Measurements from ENCODE around the gene RFX4.
"Not testable (repeated sequence)": the region's sequence is repeated elsewhere in the genome, so short reads cannot be mapped to it uniquely, and the experiment has no call there.

Gene RFX4

DNA sequence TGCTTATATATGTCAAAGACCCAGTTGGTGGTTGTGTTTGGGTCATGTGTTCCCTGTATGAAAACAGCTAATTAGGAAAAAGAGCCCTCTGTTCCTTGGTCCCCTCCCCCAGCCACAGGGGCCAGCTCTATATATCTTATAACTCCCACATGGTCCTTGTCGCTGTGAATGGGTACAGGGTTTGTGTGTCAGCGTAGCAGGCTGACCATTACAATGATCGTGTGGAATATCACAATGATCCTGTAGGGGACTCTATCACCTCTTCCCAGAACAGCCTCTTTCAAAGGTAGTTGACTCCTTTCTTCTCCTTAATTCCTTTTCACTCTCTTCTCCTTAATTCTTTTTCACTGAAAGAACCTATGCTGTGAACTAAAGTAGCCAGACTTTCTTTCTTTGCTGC, 140.0 kb downstream of the RFX4 start:
- Histone ChIP-seq H3K27me3 (ENCODE audit: control insufficient read depth in 1 of 2, insufficient read depth in 2 of 2, low read length in 2 of 2) (peaks cover 0 to 4% of the 10 kb centered on the region in 2 donors), H3K4me3 (ENCODE audit: low read depth in 1 of 2, low read length in 2 of 2) (no peak overlapping the region), H3K4me1 (ENCODE audit: insufficient read depth, low read length) (no peaks in the 10 kb centered on the region), H3K9ac (ENCODE audit: low read length) (no peak overlapping the region), H3K9me3 (ENCODE audit: low read length) (no peaks in the 10 kb centered on the region), H3K36me3 (ENCODE audit: insufficient read depth, low read length) (no peaks in the 10 kb centered on the region), H3K27ac (ENCODE audit: low read depth, low read length) (no peak overlapping the region)

DNA sequence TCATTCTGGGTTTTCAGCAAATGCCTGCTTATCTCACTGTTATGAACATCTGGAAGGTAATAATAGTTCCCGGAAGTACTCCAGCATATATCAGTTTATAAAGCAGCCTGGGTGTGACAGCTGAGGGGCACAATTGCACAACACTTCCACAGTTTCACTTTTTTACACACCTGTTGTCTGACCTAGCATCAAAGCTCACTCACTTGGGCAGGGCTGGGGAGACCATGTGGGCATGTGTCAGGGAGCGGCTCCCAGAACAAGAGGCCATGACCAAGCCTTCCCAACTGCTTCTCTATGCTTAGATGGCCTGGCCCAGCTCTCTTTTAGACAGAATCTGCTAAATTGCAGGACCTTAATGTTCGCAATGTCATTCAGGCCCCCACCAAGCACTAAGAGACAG, 140.6 kb downstream of the RFX4 start:
- no peaks in the 10 kb centered on the region for H3K9me3 ChIP-seq (ENCODE audit: low read length)
- H3K4me1 ChIP-seq (ENCODE audit: insufficient read depth, low read length) = no peaks in the 10 kb centered on the region
- H3K4me3 ChIP-seq (ENCODE audit: low read depth in 1 of 2, low read length in 2 of 2) = no peak overlapping the region
- peaks cover 0 to 4% of the 10 kb centered on the region in 2 donors for H3K27me3 ChIP-seq (ENCODE audit: control insufficient read depth in 1 of 2, insufficient read depth in 2 of 2, low read length in 2 of 2)
- H3K36me3 ChIP-seq (ENCODE audit: insufficient read depth, low read length) = no peaks in the 10 kb centered on the region
- no peak overlapping the region for H3K9ac ChIP-seq (ENCODE audit: low read length)
- H3K27ac ChIP-seq (ENCODE audit: low read depth, low read length) = no peak overlapping the region

DNA sequence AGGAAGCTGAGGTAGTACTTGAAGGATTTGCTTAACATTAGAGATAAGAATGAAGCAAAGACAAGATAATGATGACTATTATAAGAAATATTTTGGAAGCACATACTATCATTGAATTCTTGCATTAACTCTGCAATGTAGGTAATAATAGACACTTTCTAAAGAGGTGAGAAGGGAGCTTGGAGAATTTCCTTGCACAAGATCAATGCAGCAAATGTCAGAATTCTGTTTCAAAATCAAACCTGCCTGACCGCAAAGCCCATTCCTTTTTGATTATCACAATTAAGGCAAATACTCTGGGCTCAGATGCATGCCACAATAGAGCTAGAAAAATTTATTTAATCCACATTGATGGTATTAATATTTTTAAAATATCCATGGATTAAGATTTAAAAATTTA, 141.3 kb downstream of the RFX4 start:
- no peaks in the 10 kb centered on the region for H3K9me3 ChIP-seq (ENCODE audit: low read length)
- H3K4me3 ChIP-seq (ENCODE audit: low read depth in 1 of 2, low read length in 2 of 2) = no peak overlapping the region
- peaks cover 0 to 4% of the 10 kb centered on the region in 2 donors for H3K27me3 ChIP-seq (ENCODE audit: control insufficient read depth in 1 of 2, insufficient read depth in 2 of 2, low read length in 2 of 2)
- no peak overlapping the region for H3K27ac ChIP-seq (ENCODE audit: low read depth, low read length)
- H3K36me3 ChIP-seq (ENCODE audit: insufficient read depth, low read length) = no peaks in the 10 kb centered on the region
- H3K9ac ChIP-seq (ENCODE audit: low read length) = no peak overlapping the region
- H3K4me1 ChIP-seq (ENCODE audit: insufficient read depth, low read length) = no peaks in the 10 kb centered on the region

DNA sequence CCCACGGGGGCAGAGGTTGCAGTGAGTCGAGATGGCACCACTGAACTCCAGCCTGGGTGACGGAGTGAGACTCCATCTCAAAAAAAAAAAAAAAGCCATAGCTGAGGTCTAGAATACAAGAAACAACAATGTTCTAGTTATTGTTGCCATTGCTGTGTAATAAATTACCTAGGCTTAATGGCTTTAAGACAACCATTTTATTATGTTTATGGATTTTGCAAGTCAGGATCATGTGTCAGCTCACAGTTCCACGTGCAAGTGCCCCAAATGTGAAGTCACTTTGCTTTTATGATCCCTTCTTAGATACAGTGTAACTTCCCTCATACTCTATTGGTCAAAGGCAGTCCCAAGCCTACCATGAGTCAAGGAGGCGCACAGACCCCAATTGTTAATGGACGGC, 142.1 kb downstream of the RFX4 start:
- Histone ChIP-seq H3K27me3 (ENCODE audit: control insufficient read depth in 1 of 2, insufficient read depth in 2 of 2, low read length in 2 of 2) (no peaks in the 10 kb centered on the region), H3K9ac (ENCODE audit: low read length) (no peak overlapping the region), H3K27ac (ENCODE audit: low read depth, low read length) (no peak overlapping the region), H3K9me3 (ENCODE audit: low read length) (no peaks in the 10 kb centered on the region), H3K4me1 (ENCODE audit: insufficient read depth, low read length) (no peaks in the 10 kb centered on the region), H3K36me3 (ENCODE audit: insufficient read depth, low read length) (no peaks in the 10 kb centered on the region), H3K4me3 (ENCODE audit: low read depth in 1 of 2, low read length in 2 of 2) (no peak overlapping the region)

DNA sequence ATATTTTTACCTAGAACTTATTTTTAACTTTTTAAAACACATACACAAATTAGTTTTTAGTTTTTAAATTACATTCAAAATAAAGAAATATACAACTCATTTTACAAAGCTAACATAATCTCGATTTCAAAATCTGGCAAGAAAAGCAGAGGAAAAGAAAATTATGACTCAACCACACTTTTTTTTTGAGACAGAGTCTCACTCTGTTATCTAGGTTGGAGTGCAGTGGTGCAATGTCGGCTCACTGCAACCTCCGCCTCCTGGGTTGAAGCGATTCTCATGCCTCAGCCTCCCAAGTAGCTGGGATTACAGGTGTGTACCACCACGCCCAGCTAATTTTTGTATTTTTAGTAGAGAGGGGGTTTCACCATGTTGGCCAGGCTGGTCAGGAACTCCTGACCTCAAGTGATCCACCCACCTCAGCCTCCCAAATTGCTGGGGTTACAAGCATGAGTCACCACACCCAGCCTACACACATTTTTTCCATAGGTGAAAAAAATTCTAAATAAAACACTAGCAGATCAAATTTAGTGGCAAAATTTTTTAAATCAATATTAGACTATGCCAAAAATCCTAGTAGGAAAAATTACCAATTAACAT, 143.9 kb downstream of the RFX4 start:
- not testable (repeated sequence) for H3K27me3 ChIP-seq (ENCODE audit: control insufficient read depth in 1 of 2, insufficient read depth in 2 of 2, low read length in 2 of 2); H3K36me3 ChIP-seq (ENCODE audit: insufficient read depth, low read length); H3K9me3 ChIP-seq (ENCODE audit: low read length); H3K4me1 ChIP-seq (ENCODE audit: insufficient read depth, low read length); H3K9ac ChIP-seq (ENCODE audit: low read length); H3K4me3 ChIP-seq (ENCODE audit: low read depth in 1 of 2, low read length in 2 of 2); H3K27ac ChIP-seq (ENCODE audit: low read depth, low read length)

DNA sequence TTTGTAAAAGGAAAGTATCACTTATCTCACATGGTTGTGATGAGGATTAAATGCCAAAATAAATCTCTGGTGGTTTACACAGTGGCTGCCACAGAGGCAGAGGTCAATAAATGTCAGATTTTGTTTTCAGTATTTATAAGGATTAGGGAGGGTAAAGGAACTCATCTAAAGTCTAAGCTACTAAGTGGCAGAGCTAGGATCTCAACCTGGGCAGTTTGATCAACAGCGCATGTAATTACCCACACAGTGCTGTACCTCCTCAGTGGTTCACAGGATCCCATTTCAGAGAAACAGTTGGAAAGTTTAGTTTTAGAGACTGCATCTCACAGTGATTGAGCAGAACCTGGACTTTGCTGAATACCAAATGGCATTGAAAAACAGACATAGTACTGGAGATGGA, 146.8 kb downstream of the RFX4 start:
- H3K4me3 ChIP-seq (ENCODE audit: low read depth in 1 of 2, low read length in 2 of 2) = no peak overlapping the region
- no peak overlapping the region for H3K9ac ChIP-seq (ENCODE audit: low read length)
- no peaks in the 10 kb centered on the region for H3K9me3 ChIP-seq (ENCODE audit: low read length)
- no peaks in the 10 kb centered on the region for H3K36me3 ChIP-seq (ENCODE audit: insufficient read depth, low read length)
- no peaks in the 10 kb centered on the region for H3K27me3 ChIP-seq (ENCODE audit: control insufficient read depth in 1 of 2, insufficient read depth in 2 of 2, low read length in 2 of 2)
- no peak overlapping the region for H3K27ac ChIP-seq (ENCODE audit: low read depth, low read length)
- no peaks in the 10 kb centered on the region for H3K4me1 ChIP-seq (ENCODE audit: insufficient read depth, low read length)

DNA sequence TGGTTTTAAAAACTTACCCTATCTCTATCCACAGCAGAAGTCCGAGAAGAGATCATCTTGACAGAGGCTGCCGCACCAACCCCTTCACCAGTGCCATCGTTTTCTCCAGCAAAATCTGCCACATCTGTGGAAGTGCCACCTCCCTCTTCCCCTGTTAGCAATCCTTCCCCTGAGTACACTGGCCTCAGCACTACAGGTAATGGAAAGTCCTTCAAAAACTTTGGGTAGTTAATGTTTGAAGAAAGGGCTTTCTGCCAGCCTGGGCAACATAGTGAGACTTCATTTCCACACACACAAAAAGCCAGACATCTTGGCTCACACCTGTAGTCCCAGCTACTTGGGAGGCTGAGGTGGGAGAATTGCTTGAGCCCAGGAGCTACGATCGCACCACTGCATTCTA, 150.1 kb downstream of the RFX4 start:
- H3K27me3 ChIP-seq (ENCODE audit: control insufficient read depth in 1 of 2, insufficient read depth in 2 of 2, low read length in 2 of 2) = no peaks in the 10 kb centered on the region
- no peak overlapping the region for H3K27ac ChIP-seq (ENCODE audit: low read depth, low read length)
- no peaks in the 10 kb centered on the region for H3K36me3 ChIP-seq (ENCODE audit: insufficient read depth, low read length)
- H3K4me1 ChIP-seq (ENCODE audit: insufficient read depth, low read length) = no peaks in the 10 kb centered on the region
- no peaks in the 10 kb centered on the region for H3K9me3 ChIP-seq (ENCODE audit: low read length)
- H3K9ac ChIP-seq (ENCODE audit: low read length) = no peak overlapping the region
- no peak overlapping the region for H3K4me3 ChIP-seq (ENCODE audit: low read depth in 1 of 2, low read length in 2 of 2)

DNA sequence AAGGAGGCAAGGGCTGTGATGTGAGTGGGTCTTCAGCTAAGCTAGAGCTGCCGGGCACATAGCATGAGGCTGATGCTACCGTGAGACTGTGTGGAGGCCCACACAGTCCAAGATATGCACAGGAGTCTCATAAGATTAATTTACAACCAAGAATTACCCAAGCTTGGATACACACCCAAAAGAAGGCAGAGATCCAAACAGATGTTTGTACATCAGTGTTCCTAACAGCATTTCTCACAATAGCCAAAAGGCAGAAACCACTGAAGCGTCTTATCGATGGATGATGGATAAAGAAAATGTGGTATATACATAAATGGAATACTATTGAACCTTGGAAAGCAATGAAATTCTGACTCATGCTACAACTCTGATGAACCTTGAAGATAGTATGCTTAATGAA, 150.9 kb downstream of the RFX4 start:
- Histone ChIP-seq H3K4me1 (ENCODE audit: insufficient read depth, low read length) (no peaks in the 10 kb centered on the region), H3K27me3 (ENCODE audit: control insufficient read depth in 1 of 2, insufficient read depth in 2 of 2, low read length in 2 of 2) (no peaks in the 10 kb centered on the region), H3K9ac (ENCODE audit: low read length) (no peak overlapping the region), H3K27ac (ENCODE audit: low read depth, low read length) (no peak overlapping the region), H3K36me3 (ENCODE audit: insufficient read depth, low read length) (no peaks in the 10 kb centered on the region), H3K9me3 (ENCODE audit: low read length) (no peaks in the 10 kb centered on the region), H3K4me3 (ENCODE audit: low read depth in 1 of 2, low read length in 2 of 2) (no peak overlapping the region)

DNA sequence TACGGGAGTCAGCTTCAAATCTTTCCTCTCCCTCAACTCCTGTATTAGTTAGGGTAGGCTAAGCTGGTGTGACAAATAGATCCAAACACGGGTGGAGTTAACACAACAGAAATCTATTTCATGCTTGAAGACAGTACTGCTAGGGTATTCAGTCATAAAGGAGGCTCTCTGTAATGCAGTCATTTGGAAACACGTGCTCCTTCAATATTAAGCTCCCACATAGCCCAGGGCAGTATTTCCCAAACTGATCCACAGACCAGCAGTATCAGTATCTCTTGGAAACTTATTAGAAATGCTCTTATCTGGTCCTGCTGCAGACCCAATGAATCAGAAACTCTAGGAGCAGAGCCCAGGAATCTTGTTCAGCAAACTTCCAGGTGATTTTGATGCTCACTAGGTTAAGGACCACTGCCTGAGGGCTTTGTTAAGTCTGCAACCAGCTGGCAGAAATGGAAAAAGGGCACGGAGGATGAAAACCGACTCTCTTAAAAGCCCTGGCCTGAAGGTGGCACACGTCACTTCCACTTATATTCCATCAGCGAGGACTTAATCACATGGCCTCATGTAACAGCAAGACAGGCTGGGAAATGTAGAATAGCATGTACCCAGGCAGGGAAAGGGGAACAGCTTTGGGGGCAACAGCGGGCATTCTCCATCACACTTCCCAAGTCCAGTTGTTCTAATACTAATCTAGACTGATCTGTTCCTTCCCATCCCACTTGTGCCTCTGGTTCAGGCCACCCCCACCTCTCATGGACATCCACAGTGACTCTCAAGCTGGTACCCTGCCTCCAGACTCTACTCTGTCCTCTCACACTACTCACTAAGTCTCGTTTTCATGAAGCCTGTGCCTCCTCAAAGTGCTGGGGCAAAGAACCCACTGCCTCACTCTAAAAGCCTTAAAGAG, 153.5 kb downstream of the RFX4 start:
- Histone ChIP-seq H3K9ac (ENCODE audit: low read length) (no peak overlapping the region), H3K4me1 (ENCODE audit: insufficient read depth, low read length) (no peaks in the 10 kb centered on the region), H3K36me3 (ENCODE audit: insufficient read depth, low read length) (no peaks in the 10 kb centered on the region), H3K9me3 (ENCODE audit: low read length) (no peaks in the 10 kb centered on the region), H3K4me3 (ENCODE audit: low read depth in 1 of 2, low read length in 2 of 2) (no peak overlapping the region), H3K27me3 (ENCODE audit: control insufficient read depth in 1 of 2, insufficient read depth in 2 of 2, low read length in 2 of 2) (no peaks in the 10 kb centered on the region), H3K27ac (ENCODE audit: low read depth, low read length) (no peak overlapping the region)

DNA sequence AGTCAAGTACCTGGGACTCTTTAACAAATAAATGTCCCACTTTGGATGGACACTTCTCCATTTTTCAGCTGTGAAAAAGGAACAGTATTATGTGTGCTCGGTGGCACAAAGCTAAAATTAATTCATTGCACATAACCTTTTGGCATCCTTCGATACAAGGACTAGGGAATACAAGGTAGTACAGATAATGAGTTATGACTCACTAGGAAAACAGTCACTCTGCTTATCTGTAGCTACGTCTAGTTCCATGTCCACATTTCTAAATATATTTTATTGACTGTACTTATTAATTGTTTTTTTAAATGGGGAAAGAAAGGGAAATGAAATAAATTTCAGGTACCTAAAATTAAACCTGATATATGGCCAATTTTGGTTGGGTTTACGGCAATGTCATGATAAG, 156.5 kb downstream of the RFX4 start:
- Histone ChIP-seq H3K4me1 (ENCODE audit: insufficient read depth, low read length) (no peaks in the 10 kb centered on the region), H3K9ac (ENCODE audit: low read length) (no peak overlapping the region), H3K4me3 (ENCODE audit: low read depth in 1 of 2, low read length in 2 of 2) (no peak overlapping the region), H3K27ac (ENCODE audit: low read depth, low read length) (no peak overlapping the region), H3K36me3 (ENCODE audit: insufficient read depth, low read length) (no peaks in the 10 kb centered on the region), H3K9me3 (ENCODE audit: low read length) (no peaks in the 10 kb centered on the region), H3K27me3 (ENCODE audit: control insufficient read depth in 1 of 2, insufficient read depth in 2 of 2, low read length in 2 of 2) (no peaks in the 10 kb centered on the region)

DNA sequence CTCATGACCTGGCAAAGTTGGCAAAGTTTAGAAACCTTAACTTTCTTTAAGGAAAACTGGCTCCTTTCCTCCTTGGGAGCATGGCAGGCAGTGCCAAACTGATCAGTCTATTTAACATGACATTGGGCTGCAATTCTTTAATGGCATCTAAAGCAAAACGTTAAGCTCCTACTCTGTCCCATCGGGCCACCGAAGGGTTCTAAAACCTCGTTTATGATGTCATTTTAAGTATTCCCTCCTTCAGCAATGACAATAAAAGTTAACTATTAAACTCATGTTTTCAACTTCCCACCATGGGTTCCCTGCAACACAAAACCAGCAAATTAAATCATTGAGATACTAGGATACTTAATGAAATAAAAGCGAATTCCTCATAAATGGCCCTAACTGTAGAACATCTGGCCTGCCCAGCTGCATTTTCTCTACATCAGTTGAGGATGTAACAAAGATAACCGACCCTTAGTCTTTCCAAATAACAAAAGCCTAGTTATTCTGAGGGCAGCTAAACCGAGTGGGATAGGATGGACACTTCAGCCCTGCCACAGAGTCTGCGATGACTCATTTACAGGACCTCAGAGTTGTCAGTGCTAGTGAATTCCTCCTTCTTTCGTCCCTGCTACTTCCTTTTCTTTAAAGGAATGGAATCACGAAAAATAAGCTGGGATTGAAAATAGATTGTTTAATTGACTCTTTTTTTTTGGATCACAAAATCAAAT, 157.2 kb downstream of the RFX4 start:
- no peaks in the 10 kb centered on the region for H3K4me1 ChIP-seq (ENCODE audit: insufficient read depth, low read length)
- H3K9ac ChIP-seq (ENCODE audit: low read length) = no peak overlapping the region
- no peaks in the 10 kb centered on the region for H3K36me3 ChIP-seq (ENCODE audit: insufficient read depth, low read length)
- no peak overlapping the region for H3K4me3 ChIP-seq (ENCODE audit: low read depth in 1 of 2, low read length in 2 of 2)
- H3K9me3 ChIP-seq (ENCODE audit: low read length) = no peaks in the 10 kb centered on the region
- no peaks in the 10 kb centered on the region for H3K27me3 ChIP-seq (ENCODE audit: control insufficient read depth in 1 of 2, insufficient read depth in 2 of 2, low read length in 2 of 2)
- H3K27ac ChIP-seq (ENCODE audit: low read depth, low read length) = no peak overlapping the region

Measured in muscle layer of colon (tissue), 2 donors.